NCI-H510A (cell line): ENCODE results near the gene BRIP1.

Source experiments
- DNase-seq: peaks from one replicate; lab custom pipeline; 2025; lab: John Stamatoyannopoulos, UW

BRIP1 gene

GRCh38 chr17:61662741-61663140, 200.6 kb downstream of the BRIP1 start:
- DNase-seq: no peak

GRCh38 chr17:61662186-61662585, 201.1 kb downstream of the BRIP1 start:
- DNase-seq: no peak

- DNase-seq: no peak
Measured at GRCh38 chr17:61660746-61661485, 202.4 kb downstream of the BRIP1 start.

- no peak for DNase-seq
Measured at GRCh38 chr17:61659437-61659836, 203.9 kb downstream of the BRIP1 start.

- no peak for DNase-seq
Measured at GRCh38 chr17:61658183-61658582, 205.1 kb downstream of the BRIP1 start.

- DNase-seq: no peak
Measured at GRCh38 chr17:61657338-61657737, 206.0 kb downstream of the BRIP1 start.

- DNase-seq: no peak
Measured at GRCh38 chr17:61656721-61657217, 206.6 kb downstream of the BRIP1 start.

- no peak for DNase-seq
Measured at GRCh38 chr17:61650749-61651148, 212.6 kb downstream of the BRIP1 start.

GRCh38 chr17:61648587-61648986, 214.7 kb downstream of the BRIP1 start:
- no peak for DNase-seq

- DNase-seq: no peak
Measured at GRCh38 chr17:61647047-61647446, 216.3 kb downstream of the BRIP1 start.

GRCh38 chr17:61646482-61646881, 216.8 kb downstream of the BRIP1 start:
- no peak for DNase-seq

- no peak for DNase-seq
Measured at GRCh38 chr17:61645920-61646319, 217.4 kb downstream of the BRIP1 start.

- no peak for DNase-seq
Measured at GRCh38 chr17:61644800-61645774, 218.2 kb downstream of the BRIP1 start.

- DNase-seq: no peak
Measured at GRCh38 chr17:61642768-61643167, 220.6 kb downstream of the BRIP1 start.

GRCh38 chr17:61641715-61642114, 221.6 kb downstream of the BRIP1 start:
- DNase-seq: no peak

- no peak for DNase-seq
Measured at GRCh38 chr17:61641084-61641483, 222.2 kb downstream of the BRIP1 start.

- no peak for DNase-seq
Measured at GRCh38 chr17:61639818-61640217, 223.5 kb downstream of the BRIP1 start.

GRCh38 chr17:61638087-61638486, 225.2 kb downstream of the BRIP1 start:
- no peak for DNase-seq

- peak; percentile 8 for DNase-seq
Measured at GRCh38 chr17:61635913-61636432, 227.4 kb downstream of the BRIP1 start.

GRCh38 chr17:61634942-61635538, 228.3 kb downstream of the BRIP1 start:
- no peak for DNase-seq

GRCh38 chr17:61634011-61634539, 229.3 kb downstream of the BRIP1 start:
- DNase-seq: no peak

- DNase-seq: no peak
Measured at GRCh38 chr17:61632826-61633225, 230.5 kb downstream of the BRIP1 start.
